Caco-2 (cell line): ENCODE data around the gene VCAN. TPM values are rescaled to one million over a fixed set of nuclear protein-coding genes. Genes with fewer than 3 reads are reported as not detected.

Experiments
- BruUV-seq: library from RNA; stranded (reverse); fragments of 400-500 nt; replicated peaks from 2 replicates; lab custom pipeline; 2021; lab: Mats Ljungman, UMichigan
- CTCF ChIA-PET: fragments of 300-600 bp; sonication (Branson Sonifier 250); formaldehyde crosslinking; loops from one replicate; lab custom pipeline; 2022; ENCODE audit warnings: antibody characterized with exemption; lab: Charles Lee
- POLR2A ChIA-PET: fragments of 300-600 bp; sonication (Branson Sonifier 250); formaldehyde crosslinking; loops from one replicate; lab custom pipeline; 2022; ENCODE audit warnings: antibody characterized with exemption; lab: Charles Lee
- DNase-seq, 2 experiments: peaks; one replicate each; pipeline versions ENCODE4 v3.0.0 to v3.0.0-alpha.2; 2020 to 2022
- H3K27me3 ChIP-seq: replicated peaks from 2 replicates; pipeline ENCODE4 v1.6.0; 2011; ENCODE audit warnings: low read length; ENCODE audit not compliant: control insufficient read depth, insufficient read depth
- H3K36me3 ChIP-seq: 2 replicates; pipeline ENCODE4 v1.5.1; 2011; ENCODE audit warnings: low read length; ENCODE audit not compliant: control insufficient read depth, insufficient read depth
- H3K4me1 ChIP-seq: fragments of 250-450 bp; sonication (Bioruptor Pico); 2 replicates; pipeline ENCODE4 v1.5.1; 2020; ENCODE audit warnings: mild to moderate bottlenecking
- H3K4me3 ChIP-seq: 2 replicates; pipeline ENCODE4 v1.5.1; 2011; ENCODE audit warnings: low read depth, mild to moderate bottlenecking, control low read depth, low read length
- H3K9me3 ChIP-seq: fragments of 250-450 bp; sonication (Bioruptor Pico); 2 replicates; pipeline ENCODE4 v1.5.1; 2020; ENCODE audit warnings: mild to moderate bottlenecking, moderate library complexity
- H3K27ac Mint-ChIP-seq: one replicate; pipeline ENCODE4 v1.8.0; 2022; ENCODE audit warnings: mixed read lengths; ENCODE audit not compliant: unreplicated experiment
- H3K27me3 Mint-ChIP-seq: one replicate; pipeline ENCODE4 v1.8.0; 2022; ENCODE audit warnings: mixed read lengths; ENCODE audit not compliant: insufficient read depth, unreplicated experiment
- H3K36me3 Mint-ChIP-seq: one replicate; pipeline ENCODE4 v1.8.0; 2022; ENCODE audit warnings: mild to moderate bottlenecking, mixed read lengths; ENCODE audit not compliant: insufficient read depth, unreplicated experiment
- H3K4me1 Mint-ChIP-seq: one replicate; pipeline ENCODE4 v1.8.0; 2022; ENCODE audit warnings: low read depth, mixed read lengths; ENCODE audit not compliant: unreplicated experiment
- H3K4me3 Mint-ChIP-seq: one replicate; pipeline ENCODE4 v1.8.0; 2022; ENCODE audit warnings: mild to moderate bottlenecking, moderate library complexity, mixed read lengths; ENCODE audit not compliant: unreplicated experiment
- H3K9me3 Mint-ChIP-seq: one replicate; pipeline ENCODE4 v1.8.0; 2022; ENCODE audit warnings: mixed read lengths; ENCODE audit not compliant: unreplicated experiment
- intact Hi-C: fragments of 100-400 bp; cut with micrococcal nuclease; formaldehyde crosslinking; loops from one replicate; pipeline ENCODE4 v1.10.0; 2022; ENCODE audit not compliant: unreplicated experiment
- total RNA-seq: library from RNA; stranded (reverse); gene quantifications from 2 replicates; pipeline ENCODE4 v1.2.3, GENCODE V29; 2022
- TF ChIP-seq, protein P1 (sequence below), 2 experiments: fragments of 200-600 bp in 1 of 2; IDR thresholded peaks; 1 replicate in 1 of 2; 2 replicates in 1 of 2; pipeline versions ENCODE4 v1.5.1 to v1.8.0; 2011 to 2022; ENCODE audit warnings: antibody characterized with exemption in 1 of 2, control low read depth in 1 of 2, inconsistent platforms in 1 of 2, low read depth in 1 of 2, low read length in 1 of 2, mild to moderate bottlenecking in 1 of 2, moderate library complexity in 1 of 2; ENCODE audit not compliant: insufficient read depth in 1 of 2, severe bottlenecking in 1 of 2, unreplicated experiment in 1 of 2

VCAN gene
- total RNA-seq, 1 experiment from 2014 or later, result 27.4 TPM

DNA sequence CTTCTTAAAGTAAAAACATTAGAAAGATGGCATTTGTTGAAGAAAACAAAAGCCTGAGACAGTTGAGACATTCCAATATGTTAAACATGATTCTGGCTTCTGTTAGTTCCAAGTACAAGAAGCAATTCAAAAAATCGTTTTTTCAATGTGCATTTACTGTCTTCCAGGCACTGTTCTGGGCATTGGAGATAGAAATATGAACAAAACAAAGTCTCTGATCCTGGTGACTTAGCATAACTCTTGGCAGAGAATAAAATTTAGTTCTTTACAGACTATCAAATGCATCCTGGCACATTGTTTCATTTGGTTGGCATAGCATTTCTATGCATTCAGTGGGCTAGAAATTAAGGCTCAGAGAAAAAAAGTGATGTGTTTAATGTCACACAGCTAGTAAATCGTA lies 77.5 kb downstream of the VCAN start:
- no TSS peak for BruUV-seq
- Histone ChIP-seq H3K4me1 (no peaks in the 10 kb centered on the region), H3K9me3 (no peaks in the 10 kb centered on the region), H3K27me3 (no peaks in the 10 kb centered on the region), H3K4me3 (no peak overlapping the region), H3K36me3 (no peaks in the 10 kb centered on the region)
- POLR2A ChIA-PET, result no interaction called here
- Mint-ChIP-seq H3K4me1 (peaks cover 2% of the 10 kb centered on the region), H3K4me3 (no peak overlapping the region), H3K9me3 (no peaks in the 10 kb centered on the region), H3K36me3 (no peaks in the 10 kb centered on the region), H3K27me3 (no peaks in the 10 kb centered on the region), H3K27ac (no peak overlapping the region)
- DNase-seq, result no peak
- TF ChIP-seq, protein P1, sequence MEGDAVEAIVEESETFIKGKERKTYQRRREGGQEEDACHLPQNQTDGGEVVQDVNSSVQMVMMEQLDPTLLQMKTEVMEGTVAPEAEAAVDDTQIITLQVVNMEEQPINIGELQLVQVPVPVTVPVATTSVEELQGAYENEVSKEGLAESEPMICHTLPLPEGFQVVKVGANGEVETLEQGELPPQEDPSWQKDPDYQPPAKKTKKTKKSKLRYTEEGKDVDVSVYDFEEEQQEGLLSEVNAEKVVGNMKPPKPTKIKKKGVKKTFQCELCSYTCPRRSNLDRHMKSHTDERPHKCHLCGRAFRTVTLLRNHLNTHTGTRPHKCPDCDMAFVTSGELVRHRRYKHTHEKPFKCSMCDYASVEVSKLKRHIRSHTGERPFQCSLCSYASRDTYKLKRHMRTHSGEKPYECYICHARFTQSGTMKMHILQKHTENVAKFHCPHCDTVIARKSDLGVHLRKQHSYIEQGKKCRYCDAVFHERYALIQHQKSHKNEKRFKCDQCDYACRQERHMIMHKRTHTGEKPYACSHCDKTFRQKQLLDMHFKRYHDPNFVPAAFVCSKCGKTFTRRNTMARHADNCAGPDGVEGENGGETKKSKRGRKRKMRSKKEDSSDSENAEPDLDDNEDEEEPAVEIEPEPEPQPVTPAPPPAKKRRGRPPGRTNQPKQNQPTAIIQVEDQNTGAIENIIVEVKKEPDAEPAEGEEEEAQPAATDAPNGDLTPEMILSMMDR (IDR thresholded peaks at IDR 0.05; ENCODE audit: insufficient read depth in 1 of 2, low read depth in 1 of 2, low read length in 1 of 2, severe bottlenecking in 1 of 2, unreplicated experiment in 1 of 2), result no peak
- CTCF ChIA-PET, result no interaction called here
- intact Hi-C loops, result no loop called here

DNA sequence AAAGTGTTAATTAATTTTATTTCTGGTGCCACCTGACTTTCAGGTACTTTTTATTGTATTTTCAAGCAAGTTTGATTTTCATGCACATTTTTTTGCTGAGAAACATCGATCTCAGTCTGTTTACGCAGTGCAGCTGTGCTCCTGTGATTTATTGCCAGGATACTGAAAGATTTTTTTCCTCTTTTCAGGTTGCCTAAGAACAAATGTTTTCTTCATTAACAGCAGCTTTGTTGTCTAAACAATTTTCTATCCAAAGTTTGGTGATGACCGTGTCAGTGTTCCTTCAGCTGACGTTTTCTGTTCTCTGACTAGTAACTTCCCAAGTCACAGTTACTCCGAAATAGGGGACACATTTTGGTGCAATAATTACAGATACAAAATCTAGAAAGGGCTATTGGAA lies 78.1 kb downstream of the VCAN start:
- no peak for DNase-seq
- Mint-ChIP-seq H3K27me3 (no peaks in the 10 kb centered on the region), H3K9me3 (no peaks in the 10 kb centered on the region), H3K36me3 (no peaks in the 10 kb centered on the region), H3K4me3 (no peak overlapping the region), H3K4me1 (no peaks in the 10 kb centered on the region), H3K27ac (no peak overlapping the region)
- TF ChIP-seq, protein P1 (IDR thresholded peaks at IDR 0.05; ENCODE audit: insufficient read depth in 1 of 2, low read depth in 1 of 2, low read length in 1 of 2, severe bottlenecking in 1 of 2, unreplicated experiment in 1 of 2), result no peak
- ChIA-PET CTCF (no interaction called here), POLR2A (no interaction called here)
- no peaks in the 10 kb centered on the region for H3K27me3 ChIP-seq
- BruUV-seq, result no TSS peak
- no peak overlapping the region for H3K4me3 ChIP-seq
- H3K9me3 ChIP-seq, result no peaks in the 10 kb centered on the region
- no peaks in the 10 kb centered on the region for H3K36me3 ChIP-seq
- intact Hi-C loops, result no loop called here
- no peaks in the 10 kb centered on the region for H3K4me1 ChIP-seq

DNA sequence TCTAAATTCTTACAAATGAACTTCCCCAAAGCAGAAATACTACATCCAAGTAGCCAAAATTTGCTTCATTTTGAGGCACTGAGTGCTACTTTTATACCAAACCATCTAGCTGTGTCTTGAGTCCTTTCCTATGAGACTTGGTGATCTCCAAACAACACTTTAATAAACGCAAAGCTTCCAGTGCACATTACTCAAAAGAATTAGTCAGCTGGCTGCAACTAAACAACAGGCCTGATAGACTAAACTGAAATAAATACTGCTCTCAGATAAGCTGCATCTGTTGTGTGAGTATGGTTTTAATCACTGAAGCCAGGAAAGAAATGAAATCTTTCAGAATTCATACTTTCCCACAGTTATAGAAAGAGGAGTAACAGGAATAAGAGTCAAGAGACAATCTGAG lies 80.3 kb downstream of the VCAN start:
- intact Hi-C loops, result no loop called here
- H3K36me3 Mint-ChIP-seq, result no peaks in the 10 kb centered on the region
- ChIA-PET CTCF (no interaction called here), POLR2A (no interaction called here)
- no peak overlapping the region for H3K4me3 Mint-ChIP-seq
- no peak for DNase-seq
- H3K27me3 Mint-ChIP-seq, result no peaks in the 10 kb centered on the region
- Histone ChIP-seq H3K36me3 (no peaks in the 10 kb centered on the region), H3K4me1 (no peaks in the 10 kb centered on the region), H3K9me3 (no peaks in the 10 kb centered on the region), H3K4me3 (no peak overlapping the region), H3K27me3 (no peaks in the 10 kb centered on the region)
- no peak overlapping the region for H3K27ac Mint-ChIP-seq
- no TSS peak for BruUV-seq
- H3K9me3 Mint-ChIP-seq, result no peaks in the 10 kb centered on the region
- H3K4me1 Mint-ChIP-seq, result no peaks in the 10 kb centered on the region
- TF ChIP-seq, protein P1 (IDR thresholded peaks at IDR 0.05; ENCODE audit: insufficient read depth in 1 of 2, low read depth in 1 of 2, low read length in 1 of 2, severe bottlenecking in 1 of 2, unreplicated experiment in 1 of 2), result no peak
